ENCODE data around the gene CDC42BPA.

- TF ChIP-seq NFRKB (IDR thresholded peaks at IDR 0.05) = no peak
- no peak for TF ChIP-seq BHLHE40 (IDR thresholded peaks at IDR 0.05; ENCODE audit: borderline replicate concordance)
- TF ChIP-seq FOXK2 (IDR thresholded peaks at IDR 0.05) = no peak
- TF ChIP-seq SP1 (IDR thresholded peaks at IDR 0.05) = no peak
- no peak for TF ChIP-seq ARNT (IDR thresholded peaks at IDR 0.05)
- no peak for TF ChIP-seq FOXA1 (IDR thresholded peaks at IDR 0.05)
- TF ChIP-seq HDGF (IDR thresholded peaks at IDR 0.05; ENCODE audit: borderline replicate concordance) = no peak
- no peak for TF ChIP-seq TARDBP (IDR thresholded peaks at IDR 0.05)
- no peak for TF ChIP-seq L3MBTL2 (conservative IDR thresholded peaks at IDR 0.05)
- TF ChIP-seq PKNOX1 (IDR thresholded peaks at IDR 0.05) = no peak
- no peak for TF ChIP-seq ELF4 (IDR thresholded peaks at IDR 0.05)
Measured at GRCh38 chr1:227043755-227044154, 274.5 kb downstream of the CDC42BPA start.
